Hematopoietic multipotent progenitor cell treated with erythropoietin and hydrocortisone succinate and interleukin-3 and kit ligand, for 15 days (in vitro differentiated cells): ENCODE results near the gene PRKG1.

Experiments used
- DNase-seq: peaks from one replicate; pipeline ENCODE4 v3.0.0-alpha.2; 2015; ENCODE audit warnings: low spot score

Gene PRKG1

GRCh38 chr10:52318136-52318701 is 1243.9 kb downstream of the PRKG1 start:
- no peak for DNase-seq

DNA sequence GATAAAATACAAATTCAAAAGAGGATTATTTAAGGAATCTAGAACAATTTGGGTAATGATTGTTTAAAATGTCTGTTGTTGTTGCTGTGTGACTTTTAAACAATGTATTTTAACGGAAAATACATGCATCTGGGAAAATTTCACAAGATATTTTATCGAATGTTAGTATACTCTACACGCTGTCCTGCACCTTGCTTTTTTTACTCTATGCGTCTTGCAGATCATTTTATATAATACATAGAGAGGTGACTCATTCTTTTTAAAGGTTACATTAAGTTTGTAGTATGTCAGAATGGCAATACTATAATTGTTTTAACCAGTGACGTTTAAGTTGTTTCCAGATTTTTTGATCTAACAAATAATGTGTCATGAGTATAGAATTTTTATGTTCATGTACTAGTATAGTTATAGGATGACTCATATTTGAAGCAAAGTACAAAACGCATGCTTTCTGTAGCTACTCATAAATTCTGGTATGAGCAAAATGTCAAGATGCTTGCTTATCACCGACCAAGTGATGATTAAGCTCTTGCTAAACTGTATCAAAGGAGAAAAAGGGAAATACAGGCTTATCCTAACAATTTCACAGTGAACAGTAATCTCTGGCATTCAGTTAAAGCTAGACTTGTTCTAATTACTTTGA is 1244.7 kb downstream of the PRKG1 start:
- DNase-seq, result no peak

DNA sequence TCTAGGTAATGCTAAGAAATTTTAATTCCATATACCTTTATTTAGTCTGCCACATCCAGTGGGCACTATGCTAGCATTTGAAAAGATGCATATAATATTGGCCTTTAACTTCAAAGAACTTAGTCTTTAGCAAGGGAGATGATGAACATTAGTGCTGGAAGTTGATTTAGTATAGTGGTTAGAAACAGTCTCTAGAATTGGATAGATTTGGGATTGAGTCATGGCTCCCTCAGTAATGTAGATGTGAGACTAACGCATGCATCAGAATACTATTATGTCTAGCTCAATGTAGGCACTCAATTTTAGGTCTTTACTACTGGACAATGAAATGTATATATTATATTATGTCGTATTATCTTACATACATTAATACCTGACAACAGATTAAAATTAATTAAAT is 1245.6 kb downstream of the PRKG1 start:
- DNase-seq, result no peak

- no peak for DNase-seq
Observed at GRCh38 chr10:52322323-52322722, 1248.0 kb downstream of the PRKG1 start.

DNA sequence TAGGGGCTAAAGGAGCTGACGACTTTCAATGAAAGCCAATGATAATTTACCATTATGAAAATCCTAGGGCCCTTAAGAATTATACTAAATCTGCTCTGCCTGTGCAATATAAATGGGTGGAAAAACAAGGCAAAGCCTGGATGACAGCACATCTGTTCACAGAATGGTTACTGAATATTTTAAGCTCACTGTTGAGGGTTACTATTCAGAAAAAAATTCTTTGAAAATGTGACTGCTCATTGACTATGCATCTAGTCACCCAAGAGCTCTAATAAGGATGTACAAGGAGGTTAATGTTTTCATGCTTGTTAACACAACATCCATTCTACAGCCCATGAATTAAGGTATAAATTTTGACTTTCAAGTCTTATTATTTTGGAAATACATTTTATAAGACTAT is 1248.6 kb downstream of the PRKG1 start:
- DNase-seq, result no peak

DNA sequence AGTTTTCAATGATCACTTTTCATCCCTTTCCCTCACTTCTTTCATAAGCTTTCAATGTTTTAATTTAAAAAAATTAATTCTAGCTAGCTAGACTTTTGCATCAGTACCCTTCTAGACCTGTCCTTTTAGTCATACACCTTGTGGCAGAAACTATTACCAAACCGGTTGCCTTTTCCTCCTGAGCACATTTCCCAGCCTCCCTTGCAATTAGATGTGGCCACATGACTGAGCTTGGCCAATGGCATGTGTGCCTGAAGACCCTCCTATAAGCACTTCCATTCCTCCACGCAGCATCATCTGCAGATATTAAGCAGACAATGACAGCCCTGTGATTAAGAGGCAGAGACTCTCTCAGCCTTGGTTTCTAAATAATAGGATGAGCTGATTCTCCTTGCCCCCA is 1252.1 kb downstream of the PRKG1 start:
- no peak for DNase-seq

GRCh38 chr10:52331638-52332364 is 1257.5 kb downstream of the PRKG1 start:
- DNase-seq, result no peak

DNA sequence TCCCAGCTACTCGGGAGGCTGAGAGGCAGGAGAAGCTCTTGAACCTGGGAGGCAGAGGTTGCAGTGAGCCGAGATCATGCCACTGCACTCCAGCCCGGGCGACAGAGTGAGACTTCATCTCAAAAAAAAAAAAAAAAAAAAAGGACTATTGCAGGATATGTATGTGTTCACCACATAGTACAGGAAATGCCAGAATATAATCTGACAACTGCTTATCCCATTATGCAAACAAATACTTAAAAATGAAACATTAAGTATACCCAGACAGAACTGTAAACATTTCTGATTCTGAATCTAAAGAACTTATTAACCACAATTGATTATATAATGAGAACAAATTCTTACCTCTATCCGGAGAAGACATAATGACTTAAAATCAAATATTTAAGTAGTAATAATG is 1258.5 kb downstream of the PRKG1 start:
- no peak for DNase-seq

- DNase-seq, result no peak
Observed at GRCh38 chr10:52334595-52334994, 1260.3 kb downstream of the PRKG1 start.

- no peak for DNase-seq
Observed at GRCh38 chr10:52335665-52336064, 1261.4 kb downstream of the PRKG1 start.

DNA sequence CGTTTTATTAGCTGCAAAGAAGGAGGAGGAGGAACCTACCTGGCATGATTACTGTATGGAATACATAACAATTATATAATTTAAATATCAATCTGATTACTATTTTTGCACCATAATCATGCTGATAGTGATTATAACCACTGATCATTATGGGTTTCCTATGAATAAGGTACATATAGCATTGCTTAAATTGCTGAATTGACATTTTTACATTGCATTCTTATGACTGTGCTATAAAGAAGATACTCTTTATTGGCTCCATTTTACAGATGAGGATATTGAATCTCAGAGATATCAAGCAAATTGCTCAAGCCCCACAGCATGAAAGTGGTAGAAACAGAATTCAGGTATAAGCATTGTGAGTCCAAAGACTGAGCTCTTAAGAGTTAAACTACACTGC is 1262.9 kb downstream of the PRKG1 start:
- DNase-seq, result no peak

- no peak for DNase-seq
Observed at GRCh38 chr10:52343439-52343838, 1269.2 kb downstream of the PRKG1 start.

GRCh38 chr10:52346394-52347326 is 1272.4 kb downstream of the PRKG1 start:
- no peak for DNase-seq

GRCh38 chr10:52347327-52347667 is 1273.0 kb downstream of the PRKG1 start:
- no peak for DNase-seq
